Ureter (tissue), 1 donor: ENCODE data around the gene SP5. TPM values are rescaled to one million over a fixed set of nuclear protein-coding genes. Genes with fewer than 3 reads are reported as not detected.
"Not testable (repeated sequence)": the region's sequence is repeated elsewhere in the genome, so short reads cannot be mapped to it uniquely, and the experiment has no call there.

Experiments used
- DNase-seq: peaks from one replicate; pipeline ENCODE4 v3.0.0-alpha.2; 2020; ENCODE audit warnings: low spot score
- total RNA-seq: library from RNA; stranded (reverse); gene quantifications from one replicate; pipeline ENCODE4 v1.2.4, GENCODE V29; 2023
- donor health status: DM: yes; HTN: yes; CAD: no.

Gene SP5
- total RNA-seq = 2.3 TPM

DNA sequence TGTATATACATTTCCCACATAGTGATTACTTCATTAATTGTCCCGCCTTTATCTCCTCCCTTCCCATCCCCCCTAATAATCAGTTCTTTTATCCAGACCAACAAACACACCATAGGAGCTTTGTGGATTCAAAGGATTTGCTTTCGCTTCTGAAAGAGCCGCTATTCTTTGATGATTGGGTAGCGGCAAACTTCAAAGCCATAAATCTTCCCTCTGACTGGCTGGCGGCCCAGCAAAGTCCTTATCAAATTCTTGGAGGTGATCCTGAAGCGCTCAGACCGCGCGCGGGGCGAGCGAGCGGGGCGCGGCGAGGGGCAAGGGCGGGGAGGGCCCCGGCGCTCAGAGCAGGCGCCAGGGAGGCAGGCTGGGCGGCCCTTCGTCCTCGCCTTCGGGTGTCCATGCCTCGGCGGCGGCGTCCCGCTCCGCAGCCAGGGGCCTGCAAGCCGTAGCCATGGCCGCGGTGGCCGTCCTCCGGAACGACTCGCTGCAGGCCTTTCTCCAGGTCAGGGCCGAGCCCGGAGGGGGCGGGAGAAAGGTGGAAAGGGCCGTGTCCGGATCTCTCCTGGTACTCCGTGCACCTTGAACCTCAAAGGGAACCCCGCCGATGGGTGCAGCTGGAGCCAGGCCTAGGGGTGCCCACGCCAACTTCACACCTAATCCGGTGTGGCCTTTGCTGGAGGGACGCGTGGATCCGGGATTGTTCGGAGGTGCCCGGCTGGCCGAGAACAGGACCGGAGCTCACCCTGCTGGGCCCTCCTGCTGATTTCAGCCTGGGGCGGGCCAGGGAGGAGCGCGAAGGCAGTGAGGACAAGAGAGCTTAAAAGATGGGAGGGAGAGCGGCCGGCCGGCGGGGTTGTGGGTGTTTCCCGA is at the start of gene SP5:
Gene SP5 (plus strand): TSS at position 276 of the 870 bp plus-strand sequence. CDS start 176 bp downstream, at position 452.
- peak; percentile 61 for DNase-seq

DNA sequence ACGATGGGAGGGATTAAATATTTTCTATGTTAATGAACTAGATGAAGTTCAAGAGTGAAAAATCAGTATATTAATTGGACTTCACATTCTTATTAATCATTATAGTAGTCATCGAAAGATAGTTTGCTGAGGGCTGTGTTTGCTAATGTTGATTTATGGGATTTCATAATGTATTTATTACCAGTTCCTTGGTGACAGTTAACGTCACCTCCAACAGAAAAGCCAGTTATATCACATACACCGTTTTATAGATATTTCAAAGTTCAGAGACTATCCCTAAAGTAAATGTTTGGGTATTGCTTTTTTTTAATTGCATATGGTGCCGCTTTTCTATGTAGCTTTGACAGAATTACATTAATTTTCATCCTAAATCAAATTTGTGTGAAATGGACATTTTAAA is 49.4 kb upstream of the SP5 start:
- DNase-seq = no peak

GRCh38 chr2:170669909-170670308 is 45.2 kb upstream of the SP5 start:
- no peak for DNase-seq

GRCh38 chr2:170670651-170671050 is 44.5 kb upstream of the SP5 start:
- DNase-seq = no peak

DNA sequence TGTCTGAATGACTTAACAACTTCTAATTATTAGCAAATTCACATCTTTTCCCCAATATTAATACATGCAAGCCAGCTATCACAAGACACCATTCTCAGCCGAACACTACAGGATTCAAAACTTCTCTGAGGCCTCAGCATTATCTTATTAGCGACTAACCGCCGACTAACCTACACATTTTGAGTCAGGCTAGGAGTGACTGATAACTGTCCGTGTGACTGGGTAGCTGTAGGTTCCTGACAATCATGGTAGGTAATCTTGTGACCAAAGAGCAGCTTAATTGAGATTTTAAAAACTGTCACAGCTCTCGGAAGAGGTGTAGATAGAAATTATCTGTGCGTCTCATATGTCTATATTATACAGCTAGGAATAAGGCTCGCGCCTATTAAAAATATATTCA is 44.1 kb upstream of the SP5 start:
- DNase-seq = no peak

DNA sequence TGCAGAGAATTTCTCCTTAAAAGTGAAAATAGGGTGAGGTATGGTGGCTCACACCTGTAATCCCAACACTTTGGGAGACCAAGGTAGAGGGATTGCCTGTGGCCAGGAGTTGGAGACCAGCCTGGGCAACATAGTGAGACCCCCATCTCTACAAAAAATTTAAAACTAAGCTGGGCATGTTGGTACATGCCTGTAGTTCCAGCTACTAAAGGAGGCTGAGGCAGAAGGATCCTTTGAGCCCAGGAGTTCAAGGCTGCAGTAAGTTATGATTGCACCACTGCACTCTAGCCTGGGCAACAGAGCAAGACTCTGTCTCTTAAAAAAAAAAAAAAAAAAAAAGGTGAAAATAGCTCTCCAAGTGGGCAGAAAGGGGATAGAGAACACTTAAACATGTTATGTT is 40.9 kb upstream of the SP5 start:
- DNase-seq = not testable (repeated sequence)

GRCh38 chr2:170675701-170676100 is 39.4 kb upstream of the SP5 start:
- DNase-seq = no peak

DNA sequence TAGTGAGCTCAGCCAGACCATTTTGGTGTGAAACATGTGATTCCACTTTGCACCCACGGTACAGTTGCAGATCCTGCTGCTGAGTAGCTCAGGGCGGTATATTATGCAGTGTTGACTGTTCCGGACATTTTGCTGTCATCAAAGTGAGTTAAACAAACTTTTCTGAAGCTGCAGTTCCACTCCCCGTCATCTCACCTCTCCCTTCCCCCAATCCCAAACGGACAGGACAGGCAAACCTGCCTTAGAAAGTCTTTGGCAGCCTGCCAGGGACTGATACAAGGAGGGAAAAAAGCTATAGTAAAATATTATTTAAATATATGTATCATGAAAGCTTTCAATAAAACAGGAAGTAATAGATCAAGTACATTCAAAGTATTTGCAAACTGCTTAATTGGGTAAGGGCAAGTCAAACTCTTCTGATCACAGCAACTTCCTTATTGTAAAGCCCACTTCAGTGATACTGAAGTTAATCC is 35.5 kb upstream of the SP5 start:
- DNase-seq = peak; percentile 45

GRCh38 chr2:170680172-170680941 is 34.8 kb upstream of the SP5 start:
- DNase-seq = no peak

GRCh38 chr2:170681311-170681710 is 33.8 kb upstream of the SP5 start:
- no peak for DNase-seq

DNA sequence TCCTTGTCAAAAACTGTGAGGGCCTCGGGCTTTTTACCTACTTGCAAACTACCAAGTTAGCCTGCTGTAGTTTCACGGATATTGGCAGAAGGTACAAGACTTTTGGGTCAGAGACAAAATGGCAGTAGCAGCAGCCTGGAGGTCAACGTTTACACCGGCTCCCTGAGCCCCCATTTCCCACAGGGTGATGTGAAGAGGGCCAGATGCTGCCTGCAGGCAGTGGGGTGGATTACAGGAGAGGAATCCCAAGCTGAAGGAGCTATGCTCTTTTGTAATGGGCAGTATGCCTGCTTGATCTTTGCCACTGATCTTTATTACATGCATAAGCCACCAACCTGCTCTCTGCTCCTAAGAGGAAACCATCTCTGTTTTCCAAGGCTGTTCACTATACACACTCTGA is 29.5 kb upstream of the SP5 start:
- no peak for DNase-seq

DNA sequence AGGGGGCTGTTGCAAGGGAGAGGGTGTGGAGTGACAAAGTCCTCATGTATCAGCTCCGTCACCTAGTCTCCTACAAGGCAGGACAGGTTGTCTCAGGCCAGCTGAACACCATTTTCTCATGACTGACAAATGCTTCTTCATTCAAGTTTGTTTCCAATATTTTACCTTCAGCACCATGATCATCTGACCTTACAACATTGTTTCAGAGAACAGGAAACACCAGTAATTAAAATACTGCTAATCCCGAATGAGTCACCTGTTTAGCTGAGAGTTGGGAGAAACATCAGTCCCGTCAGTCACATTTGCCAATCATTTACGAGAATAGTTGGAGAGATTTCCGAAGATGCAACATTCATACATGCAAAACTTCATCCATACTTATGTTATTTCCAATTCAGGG is 25.7 kb upstream of the SP5 start:
- no peak for DNase-seq

DNA sequence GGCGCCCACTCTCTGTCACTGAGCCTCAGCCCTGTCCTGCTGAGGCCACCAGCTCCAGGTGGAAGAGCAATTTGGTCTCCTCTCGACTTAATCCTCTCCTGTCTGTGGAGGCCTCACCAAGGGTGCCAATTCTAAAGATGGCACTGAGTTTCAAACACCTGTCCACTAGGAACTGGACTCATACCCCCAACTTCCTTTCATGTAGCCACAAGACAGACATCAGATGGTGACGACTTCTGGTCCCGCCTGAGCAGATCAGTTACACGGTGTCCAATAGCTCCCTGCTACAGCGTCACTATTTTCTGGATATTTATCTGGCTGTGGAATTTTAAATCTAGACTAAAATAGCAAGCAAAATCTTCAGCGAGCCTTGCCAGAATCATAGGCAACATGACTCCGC is 24.5 kb upstream of the SP5 start:
- no peak for DNase-seq

- no peak for DNase-seq
Observed at GRCh38 chr2:170694316-170694715, 20.8 kb upstream of the SP5 start.

GRCh38 chr2:170695521-170696410 is 19.4 kb upstream of the SP5 start:
- no peak for DNase-seq

GRCh38 chr2:170696948-170697347 is 18.2 kb upstream of the SP5 start:
- DNase-seq = no peak

- no peak for DNase-seq
Observed at GRCh38 chr2:170701011-170701410, 14.1 kb upstream of the SP5 start.

- DNase-seq = no peak
Observed at GRCh38 chr2:170703776-170704476, 11.2 kb upstream of the SP5 start.

GRCh38 chr2:170707821-170708795 is 7.0 kb upstream of the SP5 start:
- DNase-seq = no peak

DNA sequence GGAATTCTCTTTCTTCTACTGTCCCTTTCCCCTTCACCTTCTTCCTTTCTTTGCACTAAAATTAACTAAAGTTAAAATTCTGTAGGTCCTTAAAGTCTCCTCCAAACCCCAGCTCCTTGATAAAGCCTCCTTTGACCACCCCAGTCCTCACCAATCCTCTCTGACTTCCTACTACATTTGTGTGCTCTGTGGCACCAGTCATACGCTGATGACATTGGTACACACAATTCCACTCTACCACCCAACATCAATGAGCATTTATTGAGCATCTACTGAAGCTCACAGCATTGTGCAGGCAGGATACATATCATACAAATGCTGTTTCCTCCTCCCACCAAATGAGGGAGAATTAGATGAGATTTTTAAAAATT is 4.5 kb upstream of the SP5 start:
- no peak for DNase-seq
